ENCODE measurements around the gene AHCTF1.
"Not testable (repeated sequence)": the region's sequence is repeated elsewhere in the genome, so short reads cannot be mapped to it uniquely, and the experiment has no call there.

The AHCTF1 gene

GRCh38 chr1:246921481-246921880, 10.3 kb downstream of the AHCTF1 start:
- no peak for DNase-seq

DNA sequence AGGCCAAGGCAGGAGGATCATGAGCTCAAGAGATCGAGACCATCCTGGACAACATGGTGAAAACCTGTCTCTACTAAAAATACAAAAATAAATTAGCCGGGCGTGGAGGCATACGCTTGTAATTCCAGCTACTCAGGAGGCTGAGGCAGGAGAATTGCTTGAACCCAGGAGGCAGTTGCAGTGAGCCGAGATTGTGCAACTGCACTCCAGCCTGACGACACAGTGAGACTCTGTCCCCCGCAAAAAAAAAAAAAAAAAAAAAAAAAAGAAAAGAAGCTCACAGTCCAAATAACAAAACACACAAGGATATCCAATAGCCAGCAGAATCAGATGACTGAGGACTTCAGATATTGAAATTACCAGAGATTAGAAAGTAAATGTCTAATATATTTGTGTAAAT, 11.8 kb downstream of the AHCTF1 start:
- no peak for DNase-seq

- not testable (repeated sequence) for DNase-seq
Observed at GRCh38 chr1:246916026-246916923, 15.5 kb downstream of the AHCTF1 start.

- DNase-seq = no peak
Observed at GRCh38 chr1:246907472-246907871, 24.3 kb downstream of the AHCTF1 start.

DNA sequence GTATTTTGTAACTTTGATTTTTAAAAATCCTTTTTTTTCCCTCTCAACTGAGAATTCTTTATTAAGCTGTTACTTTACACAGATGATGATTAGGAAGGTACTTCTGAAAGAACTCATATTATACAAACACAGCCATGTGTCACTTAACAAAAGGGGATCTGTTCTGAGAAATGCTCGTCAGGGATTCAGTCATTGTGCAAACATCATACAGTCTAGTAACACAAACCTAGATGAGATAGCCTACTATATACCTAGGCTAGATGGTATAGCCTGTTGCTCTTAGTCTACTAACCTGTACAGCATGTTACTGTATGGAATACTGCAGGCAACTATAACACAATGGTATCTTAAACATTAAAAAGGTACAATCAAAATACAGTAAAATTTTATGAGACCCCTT, 24.9 kb downstream of the AHCTF1 start:
- no peak for DNase-seq

GRCh38 chr1:246901874-246902273, 29.9 kb downstream of the AHCTF1 start:
- DNase-seq = no peak

DNA sequence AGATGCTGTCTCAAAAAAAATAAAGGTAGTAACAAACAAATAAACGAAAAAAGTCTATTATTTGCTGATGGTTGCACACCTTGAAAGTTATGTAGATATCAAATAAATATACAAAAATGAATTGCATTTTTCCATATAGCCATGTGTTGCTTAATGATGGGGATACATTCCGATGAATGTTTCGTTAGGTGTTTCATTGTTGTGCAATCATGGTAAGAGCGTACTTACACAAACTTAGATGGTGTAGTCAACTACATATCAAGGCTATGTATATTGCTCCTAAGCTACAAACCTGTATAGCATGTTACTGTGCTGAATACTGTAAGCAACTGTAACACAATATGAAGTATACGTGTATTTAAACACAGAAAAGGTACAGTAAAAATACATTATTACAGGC, 34.4 kb downstream of the AHCTF1 start:
- no peak for DNase-seq

GRCh38 chr1:246893191-246893939, 38.4 kb downstream of the AHCTF1 start:
- DNase-seq = no peak

GRCh38 chr1:246891105-246891504, 40.6 kb downstream of the AHCTF1 start:
- DNase-seq = no peak

DNA sequence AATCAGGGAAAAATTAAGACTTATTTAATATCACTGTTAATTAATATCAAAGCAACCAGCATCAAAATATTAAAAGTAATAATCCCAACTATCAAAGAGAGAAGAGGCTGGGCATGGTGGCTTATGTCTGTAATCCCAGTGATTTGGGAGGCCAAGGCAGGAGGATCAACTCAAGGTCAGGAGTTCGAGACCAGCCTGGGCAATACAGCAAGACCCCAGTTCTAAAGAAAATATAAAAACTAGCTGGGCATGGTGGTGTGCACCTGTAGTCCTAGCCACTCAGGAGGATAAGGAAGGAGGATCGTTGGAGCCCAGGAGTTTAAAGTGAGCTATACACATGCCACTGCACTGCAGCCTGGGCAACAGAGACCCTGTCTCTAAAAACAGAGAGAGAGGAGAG, 43.2 kb downstream of the AHCTF1 start:
- no peak for DNase-seq

DNA sequence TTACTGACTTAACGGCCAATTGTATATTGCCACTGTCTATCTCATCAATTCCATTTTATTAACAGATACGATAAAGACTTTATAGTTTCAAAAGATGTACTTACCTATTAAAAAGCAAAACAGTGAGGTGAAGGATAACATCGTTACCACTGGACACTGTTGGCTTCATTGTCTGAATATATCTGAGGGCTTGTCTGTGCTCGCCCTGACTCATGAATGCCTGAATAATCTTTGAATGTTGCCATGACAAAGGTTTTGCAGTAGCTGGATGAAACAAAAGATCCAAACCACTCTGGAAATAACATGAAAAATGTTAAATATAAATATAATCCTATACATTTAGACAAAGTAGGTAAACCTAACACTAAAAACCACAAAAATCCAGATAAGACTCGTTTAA, 46.4 kb downstream of the AHCTF1 start:
- not testable (repeated sequence) for DNase-seq

GRCh38 chr1:246878551-246878950, 53.2 kb downstream of the AHCTF1 start:
- DNase-seq = no peak

GRCh38 chr1:246876431-246876830, 55.3 kb downstream of the AHCTF1 start:
- no peak for DNase-seq

GRCh38 chr1:246875041-246876026, 56.4 kb downstream of the AHCTF1 start:
- DNase-seq = no peak

DNA sequence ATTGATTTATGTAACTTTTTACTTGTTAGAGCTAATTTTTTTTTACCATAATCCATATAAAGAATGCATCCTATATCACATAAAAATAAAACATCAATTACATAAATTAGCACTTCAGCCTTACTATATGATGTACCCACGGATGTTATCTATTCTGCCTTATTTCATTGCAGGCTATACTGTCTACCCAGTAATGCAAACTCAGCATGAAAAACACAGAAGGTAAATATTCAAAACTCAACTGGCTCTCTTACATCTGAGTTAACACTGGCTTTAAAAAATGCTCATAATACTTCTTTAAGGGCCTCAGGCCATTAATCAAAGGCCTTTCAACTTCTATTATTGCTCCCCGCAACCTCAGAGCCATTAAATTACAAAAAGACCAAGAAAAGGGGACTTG, 65.8 kb downstream of the AHCTF1 start:
- DNase-seq = no peak

GRCh38 chr1:246863791-246864190, 68.0 kb downstream of the AHCTF1 start:
- not testable (repeated sequence) for DNase-seq

DNA sequence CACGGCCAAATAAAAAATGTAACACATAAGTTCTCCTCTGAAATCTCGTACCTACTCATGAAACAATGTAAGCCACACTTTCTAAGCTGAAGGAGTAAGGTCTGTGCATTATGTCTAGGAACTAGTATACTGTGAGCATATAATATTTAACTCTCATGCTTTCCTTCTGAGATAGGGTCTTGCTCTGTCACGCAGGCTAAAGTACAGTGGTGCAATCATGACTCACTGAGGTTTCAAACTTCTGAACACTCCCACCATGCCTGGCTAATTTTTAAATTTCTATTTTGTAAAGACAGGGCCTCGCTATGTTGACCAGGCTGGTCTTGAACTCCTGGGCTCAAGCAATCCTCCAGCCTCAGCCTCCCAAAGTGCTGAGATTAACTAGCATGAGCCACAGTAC, 71.3 kb downstream of the AHCTF1 start:
- no peak for DNase-seq

DNA sequence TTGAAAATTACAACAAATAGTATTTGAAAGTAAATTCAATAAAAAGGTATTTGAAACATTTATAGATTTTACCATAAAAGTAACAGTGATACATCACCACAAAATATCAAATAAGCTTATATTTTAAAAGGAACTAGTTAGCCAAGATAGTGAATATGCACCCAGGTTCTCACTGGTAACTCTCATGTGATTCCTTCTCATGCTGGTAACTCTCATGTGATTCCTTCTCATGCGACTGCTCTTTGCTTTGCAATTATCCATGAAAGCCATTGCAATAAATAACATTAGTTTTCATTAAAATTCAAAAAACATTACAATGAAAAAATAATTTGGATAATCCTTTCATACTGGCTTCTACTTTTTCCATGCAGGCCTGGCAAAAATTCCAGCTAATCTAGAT, 75.4 kb downstream of the AHCTF1 start:
- no peak for DNase-seq

DNA sequence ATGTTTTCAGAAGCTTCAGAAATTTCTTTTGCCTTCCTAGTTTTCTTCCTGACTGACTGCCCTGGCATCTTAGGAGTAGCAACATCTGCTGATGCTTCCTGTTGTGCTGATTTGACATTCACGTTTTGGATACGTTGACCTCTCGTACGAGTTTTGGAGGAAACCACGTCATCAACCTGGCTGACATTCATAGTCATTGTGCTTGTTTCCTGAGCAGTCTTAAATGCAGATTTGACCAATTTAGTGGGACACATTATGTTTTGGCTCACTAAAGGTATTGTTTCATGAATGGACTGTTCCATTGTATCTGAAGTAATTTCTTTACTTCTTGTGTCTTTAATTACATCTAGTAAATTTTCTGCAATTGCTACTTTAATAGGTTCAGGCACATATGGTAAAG, 81.1 kb downstream of the AHCTF1 start:
- not testable (repeated sequence) for DNase-seq

DNA sequence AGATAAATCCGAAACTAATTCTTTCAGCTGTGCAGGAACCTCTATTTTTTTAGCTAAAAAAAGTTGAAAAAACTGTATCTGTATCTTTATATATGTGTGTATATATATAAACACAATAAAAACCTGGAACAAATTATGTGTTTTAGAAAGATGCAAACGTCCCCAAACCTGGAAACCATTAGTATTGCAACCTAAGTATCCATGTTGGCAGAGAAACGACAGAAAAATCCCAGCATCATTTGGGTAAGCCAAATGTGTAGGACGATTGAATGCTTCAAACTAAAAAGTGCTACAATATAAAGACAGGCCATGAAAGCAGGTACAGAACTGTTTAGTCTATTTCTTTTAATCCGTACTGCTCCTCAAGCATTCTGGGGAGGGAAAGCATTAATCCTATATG, 87.9 kb downstream of the AHCTF1 start:
- no peak for DNase-seq

GRCh38 chr1:246840761-246841160, 91.0 kb downstream of the AHCTF1 start:
- not testable (repeated sequence) for DNase-seq

- DNase-seq = no peak
Observed at GRCh38 chr1:246838118-246838456, 93.7 kb downstream of the AHCTF1 start.
